Measurements from ENCODE around the gene PHACTR3.
A peak's percentile ranks its signal among the peaks of the same experiment; 100 is the strongest.
"Not testable (repeated sequence)": the region's sequence is repeated elsewhere in the genome, so short reads cannot be mapped to it uniquely, and the experiment has no call there.

Gene PHACTR3

GRCh38 chr20:59839400-59839799 lies 235.1 kb downstream of the PHACTR3 start:
- intact Hi-C loops (cut with DNase I; ENCODE audit: low total_unique reads): no loop called here
- no peak overlapping the region for H3K27ac ChIP-seq

DNA sequence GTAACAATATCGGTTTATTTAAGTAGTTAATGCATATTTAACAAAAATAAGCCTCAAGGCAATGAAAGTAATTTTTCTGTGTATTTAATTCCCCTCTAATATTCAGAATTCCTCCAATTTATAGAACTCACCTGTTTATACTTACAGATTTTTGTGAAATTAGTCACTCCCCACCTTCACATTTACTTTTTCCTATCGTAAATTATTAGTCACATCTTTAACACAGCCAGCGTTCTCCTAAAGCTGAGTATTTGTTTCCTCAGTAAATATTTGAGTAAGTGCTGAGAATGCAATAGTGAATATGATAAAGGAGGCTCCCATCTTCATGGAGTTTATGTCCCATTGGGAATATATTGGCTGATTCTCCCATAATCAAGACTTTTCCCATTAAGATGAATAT lies 241.1 kb downstream of the PHACTR3 start:
- Histone ChIP-seq H3K9me3 (no peaks in the 10 kb centered on the region), H3K27me3 (peaks cover 0 to 3% of the 10 kb centered on the region in 2 donors)
- intact Hi-C loops (cut with DNase I; ENCODE audit: low total_unique reads): no loop called here

More at GRCh38 chr20:59839400-59839799, 235.1 kb downstream of the PHACTR3 start:
- H3K9me3 ChIP-seq: no peaks in the 10 kb centered on the region
- peaks cover 0 to 21% (median 15%) of the 10 kb centered on the region in 4 donors for H3K4me1 ChIP-seq
- H3K27me3 ChIP-seq: peaks cover 0 to 14% of the 10 kb centered on the region in 2 donors
- TF ChIP-seq, protein P1, sequence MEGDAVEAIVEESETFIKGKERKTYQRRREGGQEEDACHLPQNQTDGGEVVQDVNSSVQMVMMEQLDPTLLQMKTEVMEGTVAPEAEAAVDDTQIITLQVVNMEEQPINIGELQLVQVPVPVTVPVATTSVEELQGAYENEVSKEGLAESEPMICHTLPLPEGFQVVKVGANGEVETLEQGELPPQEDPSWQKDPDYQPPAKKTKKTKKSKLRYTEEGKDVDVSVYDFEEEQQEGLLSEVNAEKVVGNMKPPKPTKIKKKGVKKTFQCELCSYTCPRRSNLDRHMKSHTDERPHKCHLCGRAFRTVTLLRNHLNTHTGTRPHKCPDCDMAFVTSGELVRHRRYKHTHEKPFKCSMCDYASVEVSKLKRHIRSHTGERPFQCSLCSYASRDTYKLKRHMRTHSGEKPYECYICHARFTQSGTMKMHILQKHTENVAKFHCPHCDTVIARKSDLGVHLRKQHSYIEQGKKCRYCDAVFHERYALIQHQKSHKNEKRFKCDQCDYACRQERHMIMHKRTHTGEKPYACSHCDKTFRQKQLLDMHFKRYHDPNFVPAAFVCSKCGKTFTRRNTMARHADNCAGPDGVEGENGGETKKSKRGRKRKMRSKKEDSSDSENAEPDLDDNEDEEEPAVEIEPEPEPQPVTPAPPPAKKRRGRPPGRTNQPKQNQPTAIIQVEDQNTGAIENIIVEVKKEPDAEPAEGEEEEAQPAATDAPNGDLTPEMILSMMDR (IDR thresholded peaks at IDR 0.05): no peak
- no peak for DNase-seq
- no peaks in the 10 kb centered on the region for H3K36me3 ChIP-seq
- H3K4me3 ChIP-seq: no peak overlapping the region

DNA sequence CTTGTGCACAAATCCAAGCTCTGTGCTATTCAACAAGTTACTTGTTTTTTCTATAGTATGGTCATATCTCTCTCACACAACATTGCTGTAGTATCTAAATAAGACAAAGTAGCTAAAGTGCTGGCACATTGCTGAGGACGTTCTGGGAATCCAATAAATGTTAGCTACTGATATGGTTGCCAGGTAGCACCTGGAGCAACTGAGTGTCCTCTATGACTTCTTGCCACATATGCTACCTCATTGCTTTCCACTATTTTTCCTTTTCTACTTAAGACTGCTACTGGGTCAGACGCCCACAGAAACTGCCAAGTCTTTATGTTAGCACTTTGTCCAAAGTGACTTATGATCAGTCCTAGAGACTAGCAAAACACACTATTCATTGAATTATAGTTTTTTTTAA lies 243.8 kb downstream of the PHACTR3 start:
- no peak overlapping the region for H3K27ac ChIP-seq
- TF ChIP-seq, protein P1 (IDR thresholded peaks at IDR 0.05): no peak
- DNase-seq: no peak
- no peaks in the 10 kb centered on the region for H3K27me3 ChIP-seq
- intact Hi-C loops (cut with DNase I; ENCODE audit: low total_unique reads): no loop called here
- no peaks in the 10 kb centered on the region for H3K36me3 ChIP-seq
- no peaks in the 10 kb centered on the region for H3K9me3 ChIP-seq
- no peaks in the 10 kb centered on the region for H3K4me1 ChIP-seq
- no peak overlapping the region for H3K4me3 ChIP-seq

More for the DNA sequence above, 241.1 kb downstream of the PHACTR3 start:
- Histone ChIP-seq H3K27ac (no peak overlapping the region), H3K36me3 (no peaks in the 10 kb centered on the region), H3K4me3 (no peak overlapping the region), H3K4me1 (no peaks in the 10 kb centered on the region)
- TF ChIP-seq, protein P1 (IDR thresholded peaks at IDR 0.05): no peak
- no peak for DNase-seq

DNA sequence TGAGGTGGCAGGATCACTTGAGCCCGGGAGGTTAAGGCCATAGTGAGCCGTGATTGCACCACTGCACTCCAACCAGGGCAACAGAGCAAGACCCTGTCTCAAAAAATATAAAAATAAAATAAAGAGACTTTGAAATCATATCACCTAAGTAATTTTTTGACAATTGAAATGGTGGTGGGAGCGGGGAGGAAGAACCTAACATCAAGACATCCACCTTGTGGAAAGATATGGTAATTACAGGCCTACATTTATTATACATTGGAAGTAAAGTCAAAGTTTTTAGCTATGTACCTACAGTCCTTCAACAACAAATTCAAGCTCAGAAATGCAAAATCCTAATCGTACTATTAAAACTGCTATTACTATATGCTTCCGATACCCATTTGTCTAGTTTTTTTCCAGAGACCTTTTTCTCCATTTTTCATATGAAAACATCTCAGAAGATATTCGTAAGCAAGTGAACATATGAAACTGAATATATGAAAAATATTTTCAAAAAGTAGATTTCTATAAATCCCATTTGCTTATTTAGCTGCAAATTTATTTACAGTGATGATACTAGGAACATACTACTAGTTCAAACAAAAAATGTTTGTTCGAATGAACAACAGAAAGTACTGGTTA lies 245.8 kb downstream of the PHACTR3 start:
- TF ChIP-seq, protein P1 (IDR thresholded peaks at IDR 0.05): peak; percentile 49 to 62
- Histone ChIP-seq H3K4me1 (no peaks in the 10 kb centered on the region), H3K27me3 (no peaks in the 10 kb centered on the region), H3K4me3 (no peak overlapping the region), H3K27ac (no peak overlapping the region), H3K9me3 (no peaks in the 10 kb centered on the region), H3K36me3 (no peaks in the 10 kb centered on the region)
- no peak for DNase-seq
- intact Hi-C loops (cut with DNase I; ENCODE audit: low total_unique reads): no loop called here

GRCh38 chr20:59856526-59856925 lies 252.2 kb downstream of the PHACTR3 start:
- H3K4me1 ChIP-seq; DNase-seq; H3K9me3 ChIP-seq; intact Hi-C loops (cut with DNase I; ENCODE audit: low total_unique reads); H3K4me3 ChIP-seq; H3K36me3 ChIP-seq; H3K27me3 ChIP-seq; H3K27ac ChIP-seq: not testable (repeated sequence)

DNA sequence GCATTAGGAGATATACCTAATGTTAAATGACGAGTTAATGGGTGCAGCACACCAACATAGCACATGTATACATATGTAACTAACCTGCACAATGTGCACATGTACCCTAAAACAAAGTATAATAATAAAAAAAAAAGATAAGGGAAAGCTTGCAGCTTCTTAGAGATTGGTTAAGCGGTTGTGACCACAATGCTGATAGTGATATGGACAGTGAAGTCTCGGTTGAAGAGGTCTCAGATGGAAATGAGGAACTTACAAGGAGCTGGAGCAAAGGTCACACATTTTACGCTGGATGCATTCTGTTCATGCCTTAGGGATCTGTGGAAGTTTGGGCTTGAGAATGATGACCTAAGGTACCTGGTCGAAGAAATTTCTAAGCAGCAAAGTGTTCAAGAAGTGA lies 252.6 kb downstream of the PHACTR3 start:
- DNase-seq; H3K27ac ChIP-seq; H3K27me3 ChIP-seq; H3K4me3 ChIP-seq; H3K4me1 ChIP-seq; intact Hi-C loops (cut with DNase I; ENCODE audit: low total_unique reads); H3K9me3 ChIP-seq; H3K36me3 ChIP-seq: not testable (repeated sequence)

DNA sequence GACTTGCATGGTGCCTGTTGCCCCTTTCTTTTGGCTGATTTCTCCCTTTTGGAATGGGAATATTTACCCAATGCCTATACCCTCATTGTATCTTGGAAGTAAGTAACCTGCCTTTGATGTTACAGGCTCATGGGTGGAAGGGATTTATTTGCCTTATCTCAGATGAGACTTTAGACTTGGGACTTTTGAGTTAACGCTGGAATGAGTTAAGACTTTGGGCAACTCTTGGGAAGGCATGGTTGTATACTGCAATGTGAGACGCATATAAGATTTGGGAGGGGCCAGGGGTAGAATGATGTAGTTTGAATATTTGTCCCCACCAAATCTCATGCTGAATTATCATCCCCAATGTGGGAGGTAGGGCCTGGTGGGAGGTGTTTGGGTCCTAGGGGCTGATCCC lies 253.6 kb downstream of the PHACTR3 start:
- Histone ChIP-seq H3K9me3 (peaks cover 0 to 9% (median 0%) of the 10 kb centered on the region in 3 donors), H3K27ac (no peak overlapping the region), H3K36me3 (peaks cover 0 to 7% (median 0%) of the 10 kb centered on the region in 3 donors), H3K4me3 (no peak overlapping the region), H3K4me1 (no peaks in the 10 kb centered on the region), H3K27me3 (no peaks in the 10 kb centered on the region)
- intact Hi-C loops (cut with DNase I; ENCODE audit: low total_unique reads): no loop called here
- no peak for DNase-seq
- TF ChIP-seq, protein P1 (IDR thresholded peaks at IDR 0.05): no peak

All from tibial artery (tissue), 4 donors.